B cell (primary cell): ENCODE results near the gene NAV2. TPM values are rescaled to one million over a fixed set of nuclear protein-coding genes. Genes with fewer than 3 reads are reported as not detected.

ENCODE experiments used
- ATAC-seq: fragments of 200-7000 bp; cut with Tn5 transposase; one replicate; pipeline ENCODE4 v1.10.0; 2021; ENCODE audit warnings: low read depth, mild to moderate bottlenecking, moderate number of reproducible peaks, moderate library complexity
- CTCF ChIA-PET: fragments of 350-600 bp; sonication (Branson Sonifier 250); formaldehyde crosslinking; loops from one replicate; lab custom pipeline; 2021; ENCODE audit warnings: antibody characterized with exemption, inconsistent platforms; lab: Charles Lee
- POLR2A ChIA-PET: fragments of 350-600 bp; sonication (Branson Sonifier 250); formaldehyde crosslinking; loops from one replicate; lab custom pipeline; 2021; ENCODE audit warnings: antibody characterized with exemption; lab: Charles Lee
- DNase-seq: peaks from one replicate; pipeline ENCODE4 v3.0.0; 2013
- H2AFZ ChIP-seq: 2 replicates; pipeline ENCODE4 v1.6.1; 2012; ENCODE audit warnings: mild to moderate bottlenecking, low read depth, low read length; ENCODE audit not compliant: insufficient read depth, poor library complexity, severe bottlenecking
- H3K27ac ChIP-seq, 2 donors: 1 replicate in 1 of 2; 2 replicates in 1 of 2; pipeline ENCODE4 v1.5.1; 2012 to 2013; ENCODE audit warnings: low read length in 2 of 2, mild to moderate bottlenecking in 2 of 2, moderate library complexity in 1 of 2
- H3K27me3 ChIP-seq, 4 experiments: fragments of 200-600 bp in 1 of 4; sonication (generic) in 1 of 4; replicated peaks in 1 of 4; 1 replicate in 2 of 4; 2 replicates in 2 of 4; pipeline versions ENCODE4 v1.6.1 to v1.7.0; 2013 to 2016; ENCODE audit warnings: low read length in 3 of 4, mild to moderate bottlenecking in 2 of 4, mixed read lengths in 1 of 4, moderate library complexity in 1 of 4; ENCODE audit not compliant: insufficient read depth in 4 of 4, control insufficient read depth in 3 of 4; ENCODE audit errors: control extremely low read depth in 1 of 4
- H3K36me3 ChIP-seq, 2 experiments: replicated peaks in 1 of 2; 1 replicate in 1 of 2; 2 replicates in 1 of 2; pipeline versions ENCODE4 v1.6.1 to v1.7.1; 2013; ENCODE audit warnings: low read length in 1 of 2; ENCODE audit not compliant: insufficient read depth in 2 of 2, control insufficient read depth in 1 of 2; ENCODE audit errors: control extremely low read depth in 1 of 2, extremely low read depth in 1 of 2
- H3K4me1 ChIP-seq, 2 donors: fragments of 200-600 bp in 1 of 2; sonication (generic) in 1 of 2; 1 replicate in 1 of 2; 2 replicates in 1 of 2; pipeline versions ENCODE4 v1.5.1 to v1.6.1; 2013 to 2017; ENCODE audit warnings: low read length in 2 of 2; ENCODE audit not compliant: control insufficient read depth in 2 of 2, insufficient read depth in 2 of 2
- H3K4me2 ChIP-seq: replicated peaks from 2 replicates; pipeline ENCODE3; 2012; ENCODE audit warnings: mild to moderate bottlenecking, low read depth, low read length; ENCODE audit not compliant: poor library complexity, severe bottlenecking
- H3K4me3 ChIP-seq, 5 experiments: fragments of 200-600 bp in 1 of 5; sonication (generic) in 1 of 5; 1 replicate in 3 of 5; 2 replicates in 2 of 5; pipeline versions ENCODE4 v1.5.1 to v1.7.0; 2011 to 2016; ENCODE audit warnings: low read length in 4 of 5, mild to moderate bottlenecking in 4 of 5, low read depth in 2 of 5, control low read depth in 1 of 5, moderate library complexity in 1 of 5; ENCODE audit not compliant: insufficient read depth in 1 of 5; ENCODE audit errors: control extremely low read depth in 1 of 5, extremely low read depth in 1 of 5
- H3K79me2 ChIP-seq: fragments of 200-600 bp; sonication (generic); one replicate; pipeline ENCODE4 v1.6.0; 2016; ENCODE audit warnings: low read length; ENCODE audit not compliant: control insufficient read depth, insufficient read depth
- H3K9ac ChIP-seq: fragments of 200-600 bp; sonication (generic); 2 replicates; pipeline ENCODE4 v1.6.1; 2017; ENCODE audit warnings: mild to moderate bottlenecking, low read length, moderate library complexity
- H3K9me3 ChIP-seq, 3 donors: one replicate each; pipeline versions ENCODE4 v1.6.1 to v1.7.1; 2013; ENCODE audit warnings: low read length in 2 of 3; ENCODE audit not compliant: control insufficient read depth in 2 of 3, insufficient read depth in 1 of 3; ENCODE audit errors: control extremely low read depth in 1 of 3
- H4K20me1 ChIP-seq: 2 replicates; pipeline ENCODE4 v1.6.0; 2012; ENCODE audit warnings: mild to moderate bottlenecking, low read length; ENCODE audit not compliant: insufficient read depth, control insufficient read depth, poor library complexity, severe bottlenecking
- H3K27ac Mint-ChIP-seq: one replicate; pipeline ENCODE4 v1.8.0; 2021; ENCODE audit warnings: mixed read lengths
- H3K27me3 Mint-ChIP-seq: one replicate; pipeline ENCODE4 v1.8.0; 2021; ENCODE audit warnings: mixed read lengths
- H3K4me1 Mint-ChIP-seq: one replicate; pipeline ENCODE4 v1.8.0; 2021; ENCODE audit warnings: mixed read lengths
- H3K4me3 Mint-ChIP-seq: one replicate; pipeline ENCODE4 v1.8.0; 2021; ENCODE audit warnings: mixed read lengths
- H3K9me3 Mint-ChIP-seq: one replicate; pipeline ENCODE4 v1.8.0; 2022; ENCODE audit warnings: mixed read lengths; ENCODE audit not compliant: insufficient read depth
- EZH2 ChIP-seq: IDR thresholded peaks from 2 replicates; pipeline ENCODE4 v1.6.1; 2012; ENCODE audit warnings: borderline replicate concordance, low read depth, mild to moderate bottlenecking, moderate library complexity, low read length; ENCODE audit not compliant: insufficient read depth, poor library complexity, severe bottlenecking
- WGBS: methylation state at CpG from one replicate; pipeline ENCODE4 v1.1.5; 2013; ENCODE audit warnings: missing lambda C conversion rate; ENCODE audit not compliant: insufficient coverage; 5-methylcytosine and 5-hydroxymethylcytosine counted together
- intact Hi-C: fragments of 100-400 bp; cut with micrococcal nuclease; formaldehyde crosslinking; loops from one replicate; pipeline ENCODE4 v1.10.0; 2022
- polyA plus RNA-seq: library from polyadenylated mRNA; depleted of rRNA; stranded (reverse); fragments of >200 nt; gene quantifications from 2 replicates; pipeline ENCODE4 v1.2.3, GENCODE V29; 2012
- total RNA-seq, 2 donors: library from RNA; stranded (reverse); fragments of 120-200 nt in 1 of 2; gene quantifications; 1 replicate in 1 of 2; 2 replicates in 1 of 2; pipeline versions ENCODE4 v1.2.3 to v1.2.4, GENCODE V29; 2013 to 2022
- TF ChIP-seq, protein P1 (sequence below): fragments of 200-600 bp; IDR thresholded peaks from one replicate; pipeline ENCODE4 v1.8.0; 2022; ENCODE audit warnings: antibody characterized with exemption, mild to moderate bottlenecking

NAV2 gene
- total and polyA plus RNA-seq, 2 donors (not counting 1 experiment from before 2014, with no cell fraction given) = 0.82 to 22.2 TPM

DNA sequence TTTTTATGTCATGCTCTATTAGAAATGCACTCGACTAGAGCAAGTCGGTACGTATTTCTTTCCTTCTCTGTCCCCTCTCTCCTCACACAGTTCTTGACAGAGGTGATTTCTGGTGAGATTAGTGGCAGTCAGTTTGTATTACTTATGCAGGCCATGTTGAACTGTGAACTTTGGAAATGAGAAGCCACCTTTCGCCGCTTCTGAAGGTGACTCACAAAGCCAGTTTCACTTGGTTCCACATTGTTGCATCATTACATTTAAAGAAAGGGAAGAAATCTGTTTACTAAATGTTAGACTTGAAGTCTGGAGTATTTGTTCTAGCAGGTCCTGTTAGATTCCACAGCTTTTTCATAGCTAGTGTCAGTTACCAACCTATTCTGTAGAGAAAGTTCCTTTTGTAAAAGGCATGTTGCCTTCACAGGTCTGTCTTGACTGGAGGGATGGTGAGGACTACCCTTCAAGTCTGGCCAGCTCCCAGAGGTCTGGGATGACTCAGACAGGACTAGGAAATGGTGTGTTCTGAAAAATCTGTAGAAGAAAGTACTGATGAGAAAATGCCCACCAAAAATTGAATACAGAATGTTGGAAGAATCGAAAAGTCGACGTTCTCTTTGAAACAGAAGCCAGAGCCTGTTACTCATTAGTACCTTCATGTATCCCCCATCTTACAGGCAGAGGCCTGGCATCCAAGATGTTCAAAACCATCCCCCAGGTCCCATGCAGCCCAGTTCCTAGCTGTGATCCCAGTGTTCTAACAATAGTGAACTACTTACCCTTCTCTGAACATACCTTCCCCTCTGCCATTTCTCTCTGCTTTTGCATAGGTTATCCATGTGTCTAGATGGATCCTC, 266.3 kb downstream of the NAV2 start:
- ATAC-seq = no peak
- Histone ChIP-seq H3K4me2 (peak overlapping the region; percentile 36), H2AFZ (no peak overlapping the region), H3K9ac (no peak overlapping the region), H3K4me3 (no peak overlapping the region), H3K36me3 (no peaks in the 10 kb centered on the region), H3K27me3 (peaks cover 0 to 19% (median 9%) of the 10 kb centered on the region in 4 experiments), H4K20me1 (no peaks in the 10 kb centered on the region), H3K27ac (no peak overlapping the region), H3K4me1 (peaks cover 19 to 20% of the 10 kb centered on the region in 2 donors), H3K9me3 (no peaks in the 10 kb centered on the region), H3K79me2 (no peaks in the 10 kb centered on the region)
- H3K9me3 Mint-ChIP-seq = no peaks in the 10 kb centered on the region
- CTCF ChIA-PET = interaction anchor here (1.2 to 1.6 kb wide), 2 partner anchors 29 to 39 kb away, joined by 3 to 4 read pairs; no protein-coding TSS in a partner anchor
- no peak for DNase-seq
- H3K27me3 Mint-ChIP-seq = peaks cover 43% of the 10 kb centered on the region
- POLR2A ChIA-PET = interaction anchor here (0.6 kb wide), 1 partner anchor 201 kb away, joined by 3 read pairs; no protein-coding TSS in a partner anchor
- H3K27ac Mint-ChIP-seq = peak overlapping the region; percentile 12
- 33% methylated on average over 3 of the region's 8 CpGs for WGBS
- peak overlapping the region; percentile 31 for H3K4me3 Mint-ChIP-seq
- H3K4me1 Mint-ChIP-seq = peaks cover 19% of the 10 kb centered on the region
- TF ChIP-seq, protein P1, sequence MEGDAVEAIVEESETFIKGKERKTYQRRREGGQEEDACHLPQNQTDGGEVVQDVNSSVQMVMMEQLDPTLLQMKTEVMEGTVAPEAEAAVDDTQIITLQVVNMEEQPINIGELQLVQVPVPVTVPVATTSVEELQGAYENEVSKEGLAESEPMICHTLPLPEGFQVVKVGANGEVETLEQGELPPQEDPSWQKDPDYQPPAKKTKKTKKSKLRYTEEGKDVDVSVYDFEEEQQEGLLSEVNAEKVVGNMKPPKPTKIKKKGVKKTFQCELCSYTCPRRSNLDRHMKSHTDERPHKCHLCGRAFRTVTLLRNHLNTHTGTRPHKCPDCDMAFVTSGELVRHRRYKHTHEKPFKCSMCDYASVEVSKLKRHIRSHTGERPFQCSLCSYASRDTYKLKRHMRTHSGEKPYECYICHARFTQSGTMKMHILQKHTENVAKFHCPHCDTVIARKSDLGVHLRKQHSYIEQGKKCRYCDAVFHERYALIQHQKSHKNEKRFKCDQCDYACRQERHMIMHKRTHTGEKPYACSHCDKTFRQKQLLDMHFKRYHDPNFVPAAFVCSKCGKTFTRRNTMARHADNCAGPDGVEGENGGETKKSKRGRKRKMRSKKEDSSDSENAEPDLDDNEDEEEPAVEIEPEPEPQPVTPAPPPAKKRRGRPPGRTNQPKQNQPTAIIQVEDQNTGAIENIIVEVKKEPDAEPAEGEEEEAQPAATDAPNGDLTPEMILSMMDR = no peak
- TF ChIP-seq EZH2 = no peak
- intact Hi-C loops = no loop called here

DNA sequence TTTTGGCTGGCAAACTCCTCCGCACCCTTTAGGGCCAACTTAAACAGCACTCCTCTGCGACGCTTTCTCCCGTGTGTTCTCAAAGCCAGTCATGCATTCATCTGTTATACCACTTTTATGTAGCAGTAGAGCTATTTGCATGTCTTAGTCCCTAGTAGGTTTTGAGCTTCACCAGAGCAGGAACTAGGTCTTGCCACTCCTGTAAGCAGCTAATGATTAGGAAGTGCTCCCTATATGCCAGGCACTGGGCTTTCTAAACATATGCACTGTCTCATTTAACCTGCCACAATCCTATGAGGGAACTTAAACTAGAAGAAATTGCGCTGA, 266.8 kb downstream of the NAV2 start:
- CTCF ChIA-PET = interaction anchor here (1.2 to 1.6 kb wide), 2 partner anchors 29 to 40 kb away, joined by 3 to 4 read pairs; no protein-coding TSS in a partner anchor
- TF ChIP-seq EZH2 = no peak
- TF ChIP-seq, protein P1 = no peak
- no peak overlapping the region for H3K9ac ChIP-seq
- H3K9me3 ChIP-seq = no peaks in the 10 kb centered on the region
- Mint-ChIP-seq H3K27me3 (peaks cover 46% of the 10 kb centered on the region), H3K9me3 (no peaks in the 10 kb centered on the region), H3K4me1 (peaks cover 25% of the 10 kb centered on the region), H3K4me3 (peak overlapping the region; percentile 31), H3K27ac (peak overlapping the region; percentile 12)
- no CpG with 5 or more reads among the region's 5 CpGs for WGBS
- H2AFZ ChIP-seq = no peak overlapping the region
- DNase-seq = peak; percentile 44
- H3K79me2 ChIP-seq = no peaks in the 10 kb centered on the region
- intact Hi-C loops = no loop called here
- peak; percentile 41 for ATAC-seq
- H3K4me2 ChIP-seq = peak overlapping the region; percentile 36
- H3K27me3 ChIP-seq = peaks cover 0 to 19% (median 9%) of the 10 kb centered on the region in 4 experiments
- H3K4me1 ChIP-seq = peaks cover 24 to 25% of the 10 kb centered on the region in 2 donors
- H3K27ac ChIP-seq = no peak overlapping the region
- no peak overlapping the region for H3K4me3 ChIP-seq
- H4K20me1 ChIP-seq = no peaks in the 10 kb centered on the region
- POLR2A ChIA-PET = interaction anchor here (0.6 kb wide), 1 partner anchor 202 kb away, joined by 3 read pairs; no protein-coding TSS in a partner anchor
- H3K36me3 ChIP-seq = no peaks in the 10 kb centered on the region
